SW 1271 (cell line): ENCODE data around the gene APOBEC3G.

Experiments
- DNase-seq, 2 experiments: peaks; one replicate each; lab custom pipeline; 2025; lab: John Stamatoyannopoulos, UW

Gene APOBEC3G

DNA sequence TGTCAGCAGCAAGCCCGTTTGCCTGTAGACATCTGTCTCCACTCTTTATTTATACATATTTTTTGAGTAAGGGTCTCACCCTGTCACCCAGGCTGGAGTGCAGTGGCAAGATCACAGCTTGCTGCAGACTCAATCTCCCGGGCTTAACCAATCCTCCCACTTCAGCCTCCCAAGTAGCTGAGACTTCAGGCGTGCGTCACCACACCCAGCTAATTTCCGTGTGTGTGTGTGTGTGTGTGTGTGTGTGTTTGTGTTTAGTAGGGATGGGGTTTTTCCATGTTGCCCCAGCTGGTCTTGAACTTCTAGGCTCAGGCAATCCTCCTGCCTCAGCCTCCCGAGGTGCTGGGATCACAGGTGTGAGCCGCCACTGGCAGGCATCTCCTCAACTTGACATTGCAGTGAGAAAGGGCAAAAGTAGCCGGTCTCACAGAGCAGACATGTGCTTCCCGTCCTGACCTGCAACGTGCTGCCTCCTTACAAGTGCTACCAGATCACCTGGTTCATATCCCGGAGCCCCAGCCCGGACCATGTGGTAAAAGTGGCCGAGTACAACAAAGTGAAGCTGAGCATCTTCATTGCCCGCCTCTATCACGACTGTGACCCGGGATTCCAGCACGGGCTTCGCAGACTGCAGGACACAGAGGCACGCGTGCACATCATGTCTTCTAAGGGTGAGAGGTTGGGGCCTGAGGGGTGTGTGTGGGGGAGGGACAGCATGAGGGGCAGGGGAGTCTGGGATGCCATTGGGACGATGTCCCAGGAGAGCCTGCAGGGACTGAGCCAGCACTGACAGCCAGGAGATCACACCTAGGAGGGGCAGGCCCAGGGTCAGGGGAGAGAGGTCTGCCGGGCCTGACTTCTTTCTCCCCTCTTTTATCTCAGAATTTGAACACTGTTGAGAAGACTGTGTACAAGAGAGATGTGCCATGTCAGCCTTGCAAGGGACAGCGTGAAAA lies 14.3 kb downstream of the APOBEC3G start:
- no peak for DNase-seq

DNA sequence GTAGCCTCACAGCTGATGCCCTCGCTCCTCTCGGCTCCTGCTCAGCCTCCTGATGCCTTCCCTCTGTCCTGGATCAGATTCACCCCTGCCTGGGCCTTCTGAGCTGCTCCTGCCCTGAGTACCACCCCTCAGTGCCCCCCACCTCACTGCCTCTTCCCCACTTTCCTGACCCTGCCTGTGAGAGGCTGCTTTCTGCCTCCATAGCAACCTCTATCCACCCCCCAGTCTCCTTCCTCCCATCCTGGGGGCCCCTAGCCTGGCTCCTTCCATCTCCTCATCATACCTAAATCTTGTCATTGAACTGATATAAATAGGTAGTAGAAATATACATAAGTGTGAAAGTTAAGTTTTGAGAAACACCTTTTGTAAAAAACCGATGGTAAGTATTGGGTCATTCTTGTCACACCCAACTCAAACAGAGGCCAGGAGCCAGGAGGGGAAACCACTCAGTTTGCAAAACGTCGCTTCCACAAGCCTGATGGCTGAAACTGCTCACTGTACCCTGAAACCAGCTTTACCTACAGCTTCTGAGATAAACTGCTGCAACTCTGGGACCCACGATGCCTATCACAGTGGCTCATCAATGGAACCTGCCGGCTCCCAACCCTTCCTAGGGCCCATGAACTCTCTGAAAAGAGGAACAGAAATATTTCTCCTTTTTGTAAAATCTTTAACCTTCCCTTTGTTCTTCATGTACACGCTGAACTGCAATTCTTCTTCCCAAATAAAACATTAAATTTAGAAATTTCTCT lies 15.2 kb downstream of the APOBEC3G start:
- no peak for DNase-seq

DNA sequence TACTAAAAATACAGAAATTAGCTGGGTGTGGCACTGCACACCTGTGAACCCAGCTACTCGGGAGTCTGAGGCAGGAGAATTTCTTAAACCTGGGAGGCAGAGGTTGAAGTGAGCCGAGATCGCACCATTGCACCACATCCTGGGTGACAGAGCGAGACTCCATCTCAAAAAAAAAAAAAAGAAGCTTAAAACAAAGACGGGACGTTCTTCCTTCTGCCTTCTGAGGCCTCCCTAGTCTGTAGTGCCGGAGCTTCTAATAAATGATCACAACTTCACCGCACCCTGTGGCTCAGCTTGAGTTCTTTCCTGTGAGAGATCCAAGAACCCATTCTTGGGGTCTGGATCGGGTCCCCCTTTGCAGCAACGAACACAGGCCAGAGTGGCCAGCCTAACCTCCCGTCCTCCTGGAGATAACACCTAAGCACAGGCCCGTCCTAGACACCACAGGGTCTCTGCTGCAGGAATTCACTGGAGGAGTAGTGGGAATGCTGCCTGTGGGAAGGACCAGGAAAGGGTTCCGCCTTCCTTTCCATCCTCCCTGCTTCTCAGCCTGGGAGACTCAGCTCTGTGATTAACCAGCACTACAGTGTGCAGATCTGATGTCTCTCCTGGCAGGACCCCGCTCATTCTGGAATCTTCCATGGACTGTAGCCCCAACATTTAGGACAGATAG lies 17.8 kb downstream of the APOBEC3G start:
- DNase-seq: no peak

DNA sequence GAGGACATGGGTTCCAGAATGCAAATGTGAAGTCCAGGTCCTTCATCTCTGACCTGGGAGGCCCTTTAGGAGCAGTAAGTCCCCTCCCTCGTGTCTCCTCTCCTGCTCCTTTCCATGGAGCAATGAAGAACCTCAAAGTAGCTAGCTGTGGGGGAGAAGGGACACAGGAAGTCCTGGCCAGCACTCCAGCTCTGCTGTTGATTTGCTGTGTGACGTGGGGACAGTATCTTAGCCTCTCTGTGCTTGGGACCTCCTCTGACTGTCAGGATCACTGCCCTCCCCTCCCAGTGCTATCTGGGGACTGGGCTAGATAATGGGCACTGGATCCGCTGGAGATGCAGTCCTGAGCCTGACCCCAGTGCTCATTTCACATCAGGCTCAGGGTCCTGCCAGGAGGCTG lies 18.9 kb downstream of the APOBEC3G start:
- DNase-seq: no peak

DNA sequence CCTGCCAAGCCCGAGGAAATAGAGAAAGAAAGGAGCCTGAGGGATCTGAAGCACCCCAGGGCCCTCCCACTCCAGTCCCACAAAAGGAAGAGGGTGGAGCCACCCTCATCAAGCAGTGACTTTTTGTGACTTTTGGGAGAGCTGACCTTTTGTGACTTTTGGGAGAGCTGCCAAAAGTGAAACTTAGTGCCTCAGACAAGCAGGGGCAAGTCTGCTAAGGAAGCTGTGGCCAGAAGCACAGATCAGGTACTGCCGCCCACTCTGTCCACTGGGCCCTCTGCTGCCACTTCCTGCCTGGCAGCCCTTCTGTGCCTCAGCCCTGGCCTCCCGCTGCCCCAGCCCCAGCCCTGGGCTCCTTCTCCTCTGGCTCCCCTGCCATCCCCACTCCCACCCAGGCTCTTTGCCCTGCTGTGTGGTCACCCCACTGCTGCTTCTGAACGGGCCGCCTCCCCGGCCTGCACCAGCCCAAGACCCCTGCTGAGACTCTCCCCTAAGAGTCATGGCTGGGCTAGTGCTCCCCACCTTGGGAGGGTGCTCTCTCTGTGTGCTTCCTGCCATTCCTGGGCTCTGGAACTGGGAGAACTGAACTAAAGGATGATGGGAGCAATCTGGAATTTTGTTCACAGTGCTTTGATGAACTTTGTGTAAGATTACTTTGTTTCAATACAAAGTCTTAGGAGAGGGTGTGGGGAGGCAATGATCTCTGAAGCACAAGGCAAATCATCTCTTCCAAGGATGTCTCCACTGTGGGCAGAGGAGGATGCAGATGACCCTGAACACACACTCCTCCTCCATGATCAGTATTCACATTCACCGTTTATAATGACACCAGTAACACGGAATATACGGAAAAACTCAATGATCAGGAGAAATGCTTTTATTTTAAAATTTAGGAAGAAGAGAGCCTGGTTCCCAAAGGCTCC lies 20.3 kb downstream of the APOBEC3G start, which contains the start of gene APOBEC3H:
APOBEC3H (plus strand) TSS at position 147 of the 923 bp plus-strand sequence. CDS start 3,035 bp downstream, outside the sequence.
- no peak for DNase-seq

DNA sequence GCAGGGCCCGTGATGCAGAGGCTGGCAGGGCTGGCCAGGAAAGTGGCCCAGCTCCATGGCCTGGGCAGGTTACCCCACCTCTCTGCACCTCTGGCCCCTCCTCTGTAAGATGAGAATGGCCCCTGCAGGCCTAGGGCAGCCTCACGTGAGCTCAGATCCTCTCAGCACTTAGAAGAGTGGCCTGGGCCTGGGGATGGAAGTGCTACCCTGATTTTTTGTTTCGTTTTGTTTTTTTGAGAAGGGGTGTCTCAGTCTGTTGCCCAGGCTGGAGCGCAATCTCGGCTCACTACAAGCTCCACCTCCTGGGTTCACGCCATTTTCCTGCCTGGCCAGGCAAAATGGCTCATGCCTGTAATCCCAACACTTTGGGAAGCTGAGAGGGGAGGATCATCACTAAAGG lies 21.0 kb downstream of the APOBEC3G start:
- no peak for DNase-seq

DNA sequence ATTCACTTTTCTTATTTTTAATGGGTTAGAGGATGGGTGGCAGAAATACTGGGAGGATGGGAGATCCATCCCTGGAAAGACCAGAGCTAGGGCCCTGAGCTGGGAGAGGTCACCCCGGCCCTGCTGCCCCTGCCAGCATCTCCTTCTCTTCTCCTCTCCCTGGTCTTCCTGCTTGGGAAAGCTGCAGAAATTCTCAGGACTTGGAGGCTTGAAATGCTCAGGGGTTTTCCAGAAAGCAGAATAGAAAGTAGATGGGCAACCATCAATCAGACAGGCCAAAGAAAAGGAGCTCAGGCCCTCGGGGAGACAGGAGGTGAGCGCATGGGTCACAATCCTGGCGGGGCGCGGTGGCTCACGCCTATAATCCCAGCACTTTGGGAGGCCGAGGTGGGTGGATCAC lies 21.5 kb downstream of the APOBEC3G start:
- DNase-seq: no peak

DNA sequence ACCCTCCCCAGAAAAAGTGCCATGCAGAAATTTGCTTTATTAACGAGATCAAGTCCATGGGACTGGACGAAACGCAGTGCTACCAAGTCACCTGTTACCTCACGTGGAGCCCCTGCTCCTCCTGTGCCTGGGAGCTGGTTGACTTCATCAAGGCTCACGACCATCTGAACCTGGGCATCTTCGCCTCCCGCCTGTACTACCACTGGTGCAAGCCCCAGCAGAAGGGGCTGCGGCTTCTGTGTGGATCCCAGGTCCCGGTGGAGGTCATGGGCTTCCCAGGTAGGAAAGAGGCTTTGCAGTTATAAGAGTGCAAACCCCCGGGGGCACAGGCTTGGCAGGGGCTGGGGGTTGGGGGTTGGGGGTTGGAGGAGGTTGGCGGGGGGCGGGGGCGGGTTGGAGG lies 24.2 kb downstream of the APOBEC3G start:
- DNase-seq: no peak

DNA sequence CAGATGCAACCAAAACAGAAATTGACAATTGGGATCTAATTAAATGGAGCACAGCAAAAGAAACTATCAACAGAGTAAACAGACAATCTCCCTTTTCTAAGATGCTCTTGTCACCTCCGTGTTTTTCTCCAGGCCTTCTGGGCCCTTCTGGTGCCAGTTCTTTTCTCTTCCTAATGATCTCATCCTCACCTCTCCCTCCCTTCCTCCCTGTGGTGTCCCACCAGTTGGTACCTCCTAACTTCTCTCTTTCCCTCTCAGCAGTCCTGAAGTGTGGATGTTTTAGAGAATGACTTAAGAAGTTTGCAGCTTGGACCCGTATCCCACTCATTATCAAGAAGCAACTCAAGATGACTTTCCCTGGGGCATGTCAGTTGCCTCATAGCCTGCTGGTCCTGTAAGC lies 26.4 kb downstream of the APOBEC3G start:
- DNase-seq: no peak

DNA sequence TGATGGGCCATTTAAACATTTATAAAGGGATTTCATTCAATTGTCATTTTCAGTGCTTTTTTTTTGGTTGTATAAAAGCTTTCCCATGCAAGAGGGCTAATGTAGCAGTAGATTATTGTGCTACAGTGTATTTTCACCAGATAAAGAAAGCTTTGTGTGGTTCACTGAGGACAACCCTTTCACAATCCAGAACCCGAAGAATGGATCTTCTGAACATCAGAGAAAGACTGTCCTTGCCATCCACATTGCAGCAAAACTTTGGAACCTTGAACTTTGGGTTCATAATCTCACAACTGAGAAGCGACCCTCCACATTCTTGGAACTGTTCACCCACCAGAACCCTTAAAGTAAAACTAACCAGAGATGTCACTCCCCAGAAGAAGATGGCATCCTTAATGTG lies 29.3 kb downstream of the APOBEC3G start:
- no peak for DNase-seq

DNA sequence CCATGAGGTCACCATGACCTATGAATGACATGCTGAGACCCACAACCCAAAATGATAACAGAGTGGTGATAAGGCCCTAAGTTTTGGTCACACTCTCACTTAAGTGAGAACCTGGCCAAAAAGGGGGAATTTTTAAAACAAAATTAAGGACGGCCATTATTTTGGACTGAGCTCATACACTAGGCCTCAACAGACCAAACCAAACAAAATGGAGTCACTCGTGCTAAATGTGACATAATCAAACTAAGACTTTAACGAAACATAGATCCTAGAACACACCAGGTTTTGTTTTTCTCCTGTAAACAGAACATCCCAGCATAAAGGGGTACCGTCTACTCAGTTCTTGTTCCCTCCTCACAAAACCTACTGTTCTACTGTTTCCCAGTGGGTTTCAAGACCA lies 31.4 kb downstream of the APOBEC3G start:
- DNase-seq: no peak

DNA sequence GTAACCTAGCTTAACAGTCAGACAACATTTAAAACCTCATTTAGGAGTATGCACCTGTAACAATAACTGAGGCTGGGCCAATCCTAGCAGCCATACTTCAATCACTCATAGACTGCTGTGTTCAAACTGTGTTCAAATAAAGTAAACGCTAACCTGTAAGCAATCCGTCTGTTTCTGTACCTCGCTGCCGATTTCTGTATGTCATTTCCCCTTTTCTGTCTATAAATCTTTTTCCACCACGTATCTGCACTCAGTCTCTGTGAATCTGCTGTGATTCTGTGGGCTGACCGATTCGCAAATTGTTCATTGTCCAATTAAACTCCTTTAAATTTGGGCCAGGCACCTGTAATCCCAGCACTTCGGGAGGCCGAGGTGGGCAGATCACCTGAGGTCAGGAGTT lies 32.3 kb downstream of the APOBEC3G start:
- DNase-seq: no peak

DNA sequence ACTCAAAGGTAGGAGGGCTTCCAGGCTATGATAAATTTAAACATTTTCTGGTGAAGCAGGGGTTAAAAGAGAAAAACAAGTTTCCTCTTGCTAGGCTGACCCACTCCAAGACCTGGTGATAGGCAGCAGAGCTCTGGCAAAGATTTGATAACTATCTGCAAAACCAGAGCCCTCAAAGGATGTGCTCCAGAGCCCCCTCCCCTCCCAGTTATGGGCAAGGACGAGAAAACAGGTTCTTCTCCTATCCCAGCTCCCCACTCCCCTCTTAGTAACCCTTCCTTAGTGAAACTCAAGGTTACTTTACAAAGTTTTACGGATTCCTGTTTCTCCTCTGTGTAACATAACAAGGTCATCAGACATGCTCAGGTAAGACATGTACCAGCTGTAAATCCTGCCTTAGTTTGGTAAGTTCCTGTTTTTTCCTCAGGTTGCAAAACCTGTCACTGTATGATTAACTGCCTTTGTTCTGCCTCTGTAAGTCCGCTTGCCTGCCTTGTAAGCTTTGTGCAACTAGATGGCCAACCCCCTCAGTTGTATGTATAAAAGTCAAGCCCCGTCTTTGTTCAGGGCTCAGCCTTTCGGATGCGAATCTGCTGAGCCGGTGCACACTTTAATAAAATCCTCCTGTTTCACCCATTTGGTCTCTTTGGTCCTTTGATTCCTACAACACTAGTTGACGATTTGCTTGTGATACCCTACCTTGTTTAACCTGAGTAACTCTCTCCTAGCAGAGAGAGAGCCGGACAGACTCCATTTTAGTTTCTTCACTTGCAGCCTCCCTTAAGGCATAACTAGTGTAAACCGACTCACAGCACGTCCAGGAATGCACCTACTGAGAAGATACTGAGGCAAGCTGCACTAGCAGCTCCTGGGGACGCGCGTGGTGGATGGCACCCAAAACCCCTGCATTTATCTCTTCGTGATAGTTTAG lies 33.8 kb downstream of the APOBEC3G start:
- no peak for DNase-seq

DNA sequence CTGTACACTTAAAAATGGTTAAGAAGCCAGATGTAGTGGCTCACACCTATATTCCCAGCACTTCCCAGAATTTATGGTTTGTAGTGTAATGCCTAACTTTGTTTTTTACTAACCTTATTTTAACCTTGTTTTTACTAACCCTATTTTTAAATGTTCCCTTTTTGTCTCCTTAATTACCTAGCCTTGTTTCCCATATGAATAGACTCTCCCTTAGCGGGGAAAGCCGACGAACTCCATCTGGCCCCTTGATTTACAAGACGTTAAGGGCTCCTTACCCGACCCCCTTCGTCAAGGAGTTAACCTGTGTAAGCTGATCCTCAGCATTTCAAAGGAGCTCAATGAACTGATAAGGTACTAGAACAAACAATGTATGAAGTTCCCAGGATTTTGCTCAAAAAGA lies 37.0 kb downstream of the APOBEC3G start:
- no peak for DNase-seq

DNA sequence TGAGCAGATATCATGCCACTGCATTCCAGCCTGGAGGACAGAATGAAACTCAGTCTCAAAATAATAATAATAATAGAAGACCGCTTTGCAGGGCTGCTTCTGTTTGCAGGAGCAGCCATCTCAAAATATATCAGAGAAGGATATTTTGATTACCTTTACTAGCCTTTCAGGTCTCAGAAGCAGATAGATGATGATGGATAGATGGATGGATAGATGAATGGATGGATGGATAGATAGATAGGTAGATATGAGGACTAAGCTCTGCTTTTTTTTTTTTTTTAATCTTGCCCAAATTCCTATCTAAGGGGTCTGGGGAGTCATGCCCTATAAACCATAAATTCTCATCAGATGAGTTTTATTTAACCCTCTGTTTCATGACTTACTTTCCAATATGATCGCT lies 38.5 kb downstream of the APOBEC3G start:
- no peak for DNase-seq

DNA sequence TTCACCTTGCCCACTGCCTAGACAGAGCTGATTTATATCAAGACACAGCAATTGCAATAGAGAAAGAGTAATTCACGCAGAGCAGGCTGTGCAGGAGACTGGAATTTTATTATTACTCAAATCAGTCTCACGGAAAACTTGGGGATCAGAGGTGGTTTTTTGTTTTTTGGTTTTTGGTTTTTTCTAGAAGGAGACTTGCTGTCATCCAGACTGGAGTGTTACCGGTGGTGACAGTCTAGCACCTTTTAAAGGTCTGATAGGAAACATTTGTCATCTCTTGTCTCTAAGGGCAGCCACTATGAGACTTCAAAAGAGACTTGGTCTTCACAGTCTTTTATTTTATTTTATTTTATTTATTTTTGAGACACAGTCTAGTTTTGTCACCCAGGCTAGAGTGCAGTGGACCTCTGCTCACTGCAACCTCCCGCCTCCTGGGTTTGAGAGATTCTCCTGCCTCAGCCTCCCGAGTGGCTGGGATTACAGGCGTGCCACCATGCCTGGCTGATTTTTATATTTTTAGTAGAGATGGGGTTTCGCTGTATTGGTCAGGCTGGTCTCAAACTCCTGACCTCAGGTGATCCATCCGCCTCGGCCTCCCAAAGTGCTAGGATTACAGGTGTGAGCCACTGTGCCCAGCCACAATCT lies 39.0 kb downstream of the APOBEC3G start:
- no peak for DNase-seq

DNA sequence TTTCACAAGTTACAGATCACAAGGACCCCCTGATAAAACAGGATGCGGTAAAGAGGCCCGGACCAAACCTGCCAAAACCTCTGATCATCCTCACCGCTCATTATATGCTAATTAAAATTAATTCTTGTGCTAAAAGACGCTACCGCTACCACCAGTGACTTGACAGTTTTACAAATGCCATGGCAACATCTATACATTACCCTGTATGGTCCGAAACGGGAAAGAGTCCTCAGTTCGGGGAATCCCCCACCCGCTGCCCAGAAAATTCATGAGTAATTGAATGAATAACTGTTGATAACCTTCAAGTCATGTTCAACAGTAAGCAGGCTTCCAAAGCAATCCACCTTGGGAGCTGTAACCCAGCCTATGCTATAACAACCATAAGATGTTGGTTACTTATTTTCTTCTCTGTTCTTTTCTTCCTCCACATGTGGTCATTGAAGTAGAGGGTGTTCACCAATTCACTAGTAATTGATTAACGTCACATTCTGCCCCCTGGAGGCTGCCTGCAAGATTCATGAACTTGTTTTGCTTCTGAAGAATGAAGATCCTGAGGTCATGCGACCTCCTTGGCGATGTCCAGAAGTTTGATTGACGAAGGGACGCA lies 40.6 kb downstream of the APOBEC3G start:
- DNase-seq: peak in 1 of 2 experiments; percentile 11

DNA sequence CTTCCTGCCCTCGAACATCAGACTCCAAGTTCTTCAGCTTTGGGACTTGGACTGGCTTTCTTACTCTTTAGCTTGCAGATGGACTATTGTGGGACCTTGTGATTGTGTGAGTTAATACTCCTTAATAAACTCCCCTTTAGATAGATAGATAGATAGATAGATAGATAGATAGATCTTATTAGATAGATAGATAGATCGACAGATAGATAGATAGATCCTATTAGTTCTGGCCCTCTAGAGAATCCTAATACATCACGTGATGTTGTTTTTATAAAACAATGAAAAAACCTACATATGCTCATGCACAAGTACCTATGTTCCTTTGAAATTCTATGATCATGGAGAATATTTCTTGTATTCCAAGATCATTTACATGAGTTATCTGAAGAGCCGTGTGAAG lies 43.9 kb downstream of the APOBEC3G start:
- DNase-seq: no peak

DNA sequence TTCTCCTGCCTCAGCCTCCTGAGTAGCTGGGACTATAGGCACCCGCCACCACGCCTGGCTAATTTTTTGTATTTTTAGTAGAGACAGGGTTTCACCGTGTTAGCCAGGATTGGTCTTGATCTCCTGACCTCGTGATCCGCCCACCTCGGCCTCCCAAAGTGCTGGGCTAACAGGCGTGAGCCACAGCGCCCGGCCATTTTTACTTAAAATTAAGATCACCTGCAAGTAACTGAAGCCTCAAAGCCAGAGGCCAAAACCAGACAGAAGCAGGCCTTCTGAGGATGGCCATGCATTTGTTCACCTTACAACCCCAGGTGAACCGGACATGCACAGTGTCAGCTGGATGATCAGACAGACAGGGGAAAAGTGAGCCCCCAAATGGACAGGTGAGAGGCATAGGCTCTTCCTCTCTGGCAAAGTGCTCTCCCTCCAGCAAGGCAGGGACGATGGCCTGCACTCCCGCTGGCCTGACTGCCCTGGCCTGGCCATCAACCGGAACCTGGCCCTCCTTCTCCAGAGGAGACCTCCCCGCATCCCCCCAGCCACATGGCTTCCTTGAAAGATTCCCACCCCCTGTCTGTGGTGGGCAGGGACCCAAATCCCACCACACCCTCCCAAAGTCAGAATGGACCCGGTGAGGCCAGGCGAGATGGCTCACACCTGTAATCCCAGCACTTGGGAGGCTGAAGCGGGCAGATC lies 45.8 kb downstream of the APOBEC3G start:
- no peak for DNase-seq
